H9 (cell line): ENCODE data around the gene RABEP1. TPM values are rescaled to one million over a fixed set of nuclear protein-coding genes. Genes with fewer than 3 reads are reported as not detected.

Experiments used
- DNase-seq: peaks from one replicate; pipeline ENCODE4 v3.0.0-alpha.2; 2017
- H2AFZ ChIP-seq: one replicate; pipeline ENCODE4 v1.6.1; 2013; ENCODE audit warnings: mild to moderate bottlenecking, low read length, control low read depth, moderate library complexity
- H2AK5ac ChIP-seq: 2 replicates; pipeline ENCODE4 v1.6.1; 2013; ENCODE audit warnings: low read length, control low read depth, mixed read lengths; ENCODE audit not compliant: insufficient read length
- H2BK120ac ChIP-seq: one replicate; pipeline ENCODE4 v1.6.1; 2013; ENCODE audit warnings: low read depth, mild to moderate bottlenecking, low read length, control low read depth, inconsistent platforms; ENCODE audit not compliant: poor library complexity, severe bottlenecking
- H2BK12ac ChIP-seq: 2 replicates; pipeline ENCODE4 v1.6.1; 2013; ENCODE audit warnings: low read length, control low read depth, mixed read lengths, low read depth; ENCODE audit not compliant: insufficient read length
- H2BK15ac ChIP-seq: 2 replicates; pipeline ENCODE4 v1.6.1; 2013; ENCODE audit warnings: low read depth, low read length, control low read depth
- H2BK20ac ChIP-seq: one replicate; pipeline ENCODE4 v1.6.1; 2013; ENCODE audit warnings: low read depth, mild to moderate bottlenecking, low read length, control low read depth, inconsistent platforms; ENCODE audit not compliant: poor library complexity, severe bottlenecking
- H2BK5ac ChIP-seq: 2 replicates; pipeline ENCODE4 v1.6.1; 2013; ENCODE audit warnings: low read length, control low read depth, mixed read lengths; ENCODE audit not compliant: insufficient read length
- H3K14ac ChIP-seq: 2 replicates; pipeline ENCODE4 v1.6.1; 2013; ENCODE audit warnings: low read length, control low read depth; ENCODE audit not compliant: insufficient read depth
- H3K18ac ChIP-seq: 2 replicates; pipeline ENCODE4 v1.6.1; 2013; ENCODE audit warnings: low read depth, mild to moderate bottlenecking, mixed read lengths, low read length, control low read depth; ENCODE audit not compliant: insufficient read length
- H3K23ac ChIP-seq: 2 replicates; pipeline ENCODE4 v1.6.1; 2013; ENCODE audit warnings: low read length, control low read depth, mixed read lengths, low read depth; ENCODE audit not compliant: insufficient read length
- H3K23me2 ChIP-seq: 2 replicates; pipeline ENCODE4 v1.6.1; 2013; ENCODE audit warnings: low read depth, mild to moderate bottlenecking, mixed read lengths, low read length, control low read depth; ENCODE audit not compliant: insufficient read length, poor library complexity, severe bottlenecking
- H3K27ac ChIP-seq: 2 replicates; pipeline ENCODE4 v1.5.1; 2013; ENCODE audit warnings: low read length, control low read depth, mixed read lengths, low read depth; ENCODE audit not compliant: insufficient read length
- H3K27me3 ChIP-seq: 2 replicates; pipeline ENCODE4 v1.6.1; 2013; ENCODE audit warnings: low read length, control low read depth, inconsistent platforms; ENCODE audit not compliant: insufficient read depth
- H3K4ac ChIP-seq: 2 replicates; pipeline ENCODE4 v1.6.1; 2013; ENCODE audit warnings: low read depth, mild to moderate bottlenecking, control low read depth, inconsistent platforms, low read length, moderate library complexity
- H3K4me1 ChIP-seq: 2 replicates; pipeline ENCODE4 v1.6.1; 2013; ENCODE audit warnings: low read length, control low read depth, inconsistent platforms; ENCODE audit not compliant: insufficient read depth
- H3K4me2 ChIP-seq: 2 replicates; pipeline ENCODE4 v1.6.1; 2013; ENCODE audit warnings: low read length, control low read depth, mixed read lengths; ENCODE audit not compliant: insufficient read length, insufficient read depth
- H3K56ac ChIP-seq: 2 replicates; pipeline ENCODE4 v1.6.1; 2013; ENCODE audit warnings: low read depth, mild to moderate bottlenecking, mixed read lengths, low read length, control low read depth; ENCODE audit not compliant: insufficient read length
- H3K79me1 ChIP-seq: 2 replicates; pipeline ENCODE4 v1.6.1; 2013; ENCODE audit warnings: low read depth, mild to moderate bottlenecking, moderate library complexity, low read length, control low read depth, inconsistent platforms; ENCODE audit not compliant: insufficient read depth, poor library complexity, severe bottlenecking
- H3K79me2 ChIP-seq: 2 replicates; pipeline ENCODE4 v1.6.1; 2013; ENCODE audit warnings: low read length, control low read depth, inconsistent platforms; ENCODE audit not compliant: insufficient read depth
- H3K9ac ChIP-seq: 2 replicates; pipeline ENCODE4 v1.6.1; 2013; ENCODE audit warnings: low read length, control low read depth, mixed read lengths; ENCODE audit not compliant: insufficient read length; ENCODE audit errors: extremely low read depth
- H3K9me3 ChIP-seq: one replicate; pipeline ENCODE4 v1.6.1; 2013; ENCODE audit warnings: low read depth, low read length, inconsistent platforms; ENCODE audit not compliant: control insufficient read depth
- H3T11ph ChIP-seq: one replicate; pipeline ENCODE4 v1.6.1; 2013; ENCODE audit warnings: mild to moderate bottlenecking, low read length, control low read depth, inconsistent platforms
- H4K20me1 ChIP-seq: one replicate; pipeline ENCODE4 v1.6.1; 2013; ENCODE audit not compliant: control insufficient read depth, insufficient read length, insufficient read depth
- H4K5ac ChIP-seq: 2 replicates; pipeline ENCODE4 v1.6.1; 2013; ENCODE audit warnings: low read depth, mild to moderate bottlenecking, mixed read lengths, low read length, control low read depth; ENCODE audit not compliant: insufficient read length
- H4K8ac ChIP-seq: replicated peaks from 2 replicates; pipeline ENCODE4 v1.6.1; 2013; ENCODE audit warnings: low read length, control low read depth, mixed read lengths, low read depth; ENCODE audit not compliant: insufficient read length
- H4K91ac ChIP-seq: 2 replicates; pipeline ENCODE4 v1.6.1; 2013; ENCODE audit warnings: low read depth, mild to moderate bottlenecking, moderate library complexity, mixed read lengths, low read length, control low read depth; ENCODE audit not compliant: insufficient read length
- H3K27ac Mint-ChIP-seq, 3 experiments: 2 replicates in 2 of 3; 3 replicates in 1 of 3; pipeline ENCODE4 v1.8.0; 2020 to 2021; ENCODE audit warnings: mixed read lengths in 3 of 3, mild to moderate bottlenecking in 1 of 3, moderate library complexity in 1 of 3
- H3K27me3 Mint-ChIP-seq: 2 replicates; pipeline ENCODE4 v1.8.0; 2021; ENCODE audit warnings: low read depth, mild to moderate bottlenecking, moderate library complexity, mixed read lengths
- H3K36me3 Mint-ChIP-seq, 3 experiments: 2 replicates in 2 of 3; 3 replicates in 1 of 3; pipeline ENCODE4 v1.8.0; 2020 to 2021; ENCODE audit warnings: low read depth in 3 of 3, mixed read lengths in 3 of 3; ENCODE audit not compliant: insufficient read depth in 1 of 3
- H3K4me1 Mint-ChIP-seq, 2 experiments: 2 replicates each; pipeline ENCODE4 v1.8.0; 2020; ENCODE audit warnings: mixed read lengths in 2 of 2
- H3K4me3 Mint-ChIP-seq, 2 experiments: 2 replicates in 1 of 2; 3 replicates in 1 of 2; pipeline ENCODE4 v1.8.0; 2020 to 2021; ENCODE audit warnings: mild to moderate bottlenecking in 2 of 2, mixed read lengths in 2 of 2, moderate library complexity in 1 of 2
- H3K9me3 Mint-ChIP-seq, 2 experiments: 2 replicates in 1 of 2; 3 replicates in 1 of 2; pipeline ENCODE4 v1.8.0; 2020; ENCODE audit warnings: mild to moderate bottlenecking in 2 of 2, mixed read lengths in 2 of 2, moderate library complexity in 1 of 2
- CTCF ChIP-seq: fragments of 200-600 bp; sonication (generic); conservative IDR thresholded peaks from 3 replicates; pipeline ENCODE4 v1.8.0; 2021; ENCODE audit warnings: antibody characterized with exemption, mild to moderate bottlenecking
- WGBS: extraction: QIAGEN DNeasy Blood & Tissue Kit; methylation state at CpG from one replicate; pipeline ENCODE4 v1.1.7; 2013; ENCODE audit warnings: missing lambda C conversion rate, low lambda C conversion rate, mixed read lengths; ENCODE audit not compliant: insufficient read length; ENCODE audit errors: extremely low coverage; 5-methylcytosine and 5-hydroxymethylcytosine counted together
- total RNA-seq: library from RNA; stranded (reverse); gene quantifications from 2 replicates; pipeline ENCODE4 v1.2.1, GENCODE V29; 2021

The RABEP1 gene
- total RNA-seq, 1 experiment from 2014 or later: 46.9 TPM

DNA sequence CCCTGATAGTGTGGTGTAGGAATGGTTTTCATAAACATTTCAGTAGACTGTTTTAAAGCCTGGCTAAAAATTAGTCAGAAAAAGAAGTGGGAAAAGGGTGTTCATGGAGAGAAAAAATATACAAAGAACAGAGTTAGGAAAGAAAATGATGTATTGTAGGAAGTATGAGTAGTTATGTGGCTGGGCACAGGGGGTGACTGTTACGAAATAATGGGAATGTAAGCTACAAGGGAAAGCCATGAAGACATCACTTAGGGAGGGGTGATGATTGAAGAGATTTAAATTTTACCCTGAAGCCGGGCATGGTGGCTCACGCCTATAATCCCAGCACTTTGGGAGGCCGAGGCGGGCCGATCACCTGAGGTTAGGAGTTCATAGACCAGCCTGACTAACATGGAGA, 82.1 kb downstream of the RABEP1 start:
- no peak overlapping the region for H2BK20ac ChIP-seq
- H2AFZ ChIP-seq: no peak overlapping the region
- no peak overlapping the region for H3K23ac ChIP-seq
- H3K14ac ChIP-seq: no peak overlapping the region
- H4K91ac ChIP-seq: no peak overlapping the region
- no peak overlapping the region for H2BK120ac ChIP-seq
- H4K8ac ChIP-seq: no peak overlapping the region
- Mint-ChIP-seq H3K4me1 (peaks cover 24 to 31% of the 10 kb centered on the region in 2 experiments), H3K9me3 (no peaks in the 10 kb centered on the region), H3K36me3 (peaks cover 15 to 54% (median 35%) of the 10 kb centered on the region in 3 experiments; a peak in 6 of 7 replicates), H3K4me3 (no peak overlapping the region), H3K27ac (peak overlapping the region in 1 of 3 experiments; percentile 58; a peak in 2 of 7 replicates), H3K27me3 (no peaks in the 10 kb centered on the region)
- H3K27me3 ChIP-seq: no peaks in the 10 kb centered on the region
- H3K23me2 ChIP-seq: no peaks in the 10 kb centered on the region
- H3K79me1 ChIP-seq: no peaks in the 10 kb centered on the region
- DNase-seq: no peak
- TF ChIP-seq CTCF: no peak
- no peaks in the 10 kb centered on the region for H4K20me1 ChIP-seq
- no peak overlapping the region for H2BK12ac ChIP-seq
- H2BK15ac ChIP-seq: no peak overlapping the region
- H3K9ac ChIP-seq: no peak overlapping the region
- no CpG with 5 or more reads among the region's 6 CpGs for WGBS
- no peak overlapping the region for H3K56ac ChIP-seq
- no peak overlapping the region for H3K4ac ChIP-seq
- no peak overlapping the region for H2BK5ac ChIP-seq
- no peak overlapping the region for H2AK5ac ChIP-seq
- H3K4me1 ChIP-seq: peaks cover 3% of the 10 kb centered on the region; the same call in 1 of the 2 replicates
- no peak overlapping the region for H3T11ph ChIP-seq
- no peak overlapping the region for H4K5ac ChIP-seq
- H3K18ac ChIP-seq: no peak overlapping the region
- no peaks in the 10 kb centered on the region for H3K9me3 ChIP-seq
- H3K79me2 ChIP-seq: no peaks in the 10 kb centered on the region
- H3K27ac ChIP-seq: no peak overlapping the region
- H3K4me2 ChIP-seq: no peak overlapping the region
